Non-pigmented ciliary epithelial cell (primary cell): ENCODE data around the gene LIN37.
"Not testable (repeated sequence)": the region's sequence is repeated elsewhere in the genome, so short reads cannot be mapped to it uniquely, and the experiment has no call there.

Experiments used
- DNase-seq: peaks from one replicate; pipeline ENCODE4 v3.0.0-alpha.2; 2010; ENCODE audit warnings: low read depth

Gene LIN37

DNA sequence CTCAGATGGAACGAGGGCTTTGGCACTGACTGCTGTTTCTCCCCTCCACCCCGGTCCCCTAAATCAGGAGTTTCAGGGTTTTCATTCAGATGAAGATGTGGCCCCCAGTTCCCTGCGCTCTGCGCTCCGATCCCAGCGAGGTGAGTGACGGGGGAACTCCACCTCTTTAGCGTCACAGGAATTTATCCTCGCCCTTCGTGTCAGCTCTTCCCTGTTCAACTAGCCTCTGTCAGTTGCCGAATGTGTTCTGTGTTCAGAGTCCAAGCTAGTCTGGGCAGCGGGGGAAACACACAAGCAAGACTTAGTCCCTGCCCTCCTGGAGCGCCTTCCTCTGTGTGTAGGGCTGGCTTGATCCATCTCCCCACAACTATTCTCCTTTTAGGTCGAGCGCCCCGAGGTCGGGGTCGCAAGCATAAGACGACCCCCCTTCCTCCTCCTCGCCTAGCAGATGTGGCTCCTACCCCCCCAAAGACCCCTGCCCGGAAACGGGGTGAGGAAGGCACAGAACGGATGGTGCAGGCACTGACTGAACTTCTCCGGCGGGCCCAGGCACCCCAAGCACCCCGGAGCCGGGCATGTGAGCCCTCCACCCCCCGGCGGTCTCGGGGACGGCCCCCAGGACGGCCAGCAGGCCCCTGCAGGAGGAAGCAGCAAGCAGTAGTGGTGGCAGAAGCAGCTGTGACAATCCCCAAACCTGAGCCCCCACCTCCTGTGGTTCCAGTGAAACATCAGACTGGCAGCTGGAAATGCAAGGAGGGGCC lies 28.8 kb upstream of the LIN37 start:
- DNase-seq = no peak

DNA sequence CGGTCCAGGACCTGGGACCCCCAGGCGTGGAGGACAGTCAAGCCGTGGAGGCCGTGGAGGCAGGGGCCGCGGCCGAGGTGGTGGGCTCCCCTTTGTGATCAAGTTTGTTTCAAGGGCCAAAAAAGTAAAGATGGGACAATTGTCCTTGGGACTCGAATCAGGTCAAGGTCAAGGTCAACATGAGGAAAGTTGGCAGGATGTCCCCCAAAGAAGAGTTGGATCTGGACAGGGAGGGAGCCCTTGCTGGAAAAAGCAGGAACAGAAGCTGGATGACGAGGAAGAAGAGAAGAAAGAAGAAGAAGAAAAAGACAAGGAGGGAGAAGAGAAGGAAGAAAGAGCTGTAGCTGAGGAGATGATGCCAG lies 28.2 kb upstream of the LIN37 start:
- no peak for DNase-seq

DNA sequence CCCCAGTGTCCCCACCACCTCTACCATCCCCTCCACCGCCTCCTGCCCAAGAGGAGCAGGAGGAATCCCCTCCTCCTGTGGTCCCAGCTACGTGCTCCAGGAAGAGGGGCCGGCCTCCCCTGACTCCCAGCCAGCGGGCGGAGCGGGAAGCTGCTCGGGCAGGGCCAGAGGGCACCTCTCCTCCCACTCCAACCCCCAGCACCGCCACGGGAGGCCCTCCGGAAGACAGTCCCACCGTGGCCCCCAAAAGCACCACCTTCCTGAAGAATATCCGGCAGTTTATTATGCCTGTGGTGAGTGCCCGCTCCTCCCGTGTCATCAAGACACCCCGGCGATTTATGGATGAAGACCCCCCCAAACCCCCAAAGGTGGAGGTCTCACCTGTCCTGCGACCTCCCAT lies 27.7 kb upstream of the LIN37 start:
- no peak for DNase-seq

DNA sequence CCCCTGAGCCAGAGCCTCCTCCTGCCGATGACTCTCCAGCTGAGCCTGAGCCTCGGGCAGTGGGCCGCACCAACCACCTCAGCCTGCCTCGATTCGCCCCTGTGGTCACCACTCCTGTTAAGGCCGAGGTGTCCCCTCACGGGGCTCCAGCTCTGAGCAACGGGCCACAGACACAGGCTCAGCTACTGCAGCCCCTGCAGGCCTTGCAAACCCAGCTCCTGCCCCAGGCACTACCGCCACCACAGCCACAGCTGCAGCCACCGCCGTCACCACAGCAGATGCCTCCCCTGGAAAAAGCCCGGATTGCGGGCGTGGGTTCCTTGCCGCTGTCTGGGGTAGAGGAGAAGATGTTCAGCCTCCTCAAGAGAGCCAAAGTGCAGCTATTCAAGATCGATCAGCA lies 27.0 kb upstream of the LIN37 start:
- DNase-seq = no peak

DNA sequence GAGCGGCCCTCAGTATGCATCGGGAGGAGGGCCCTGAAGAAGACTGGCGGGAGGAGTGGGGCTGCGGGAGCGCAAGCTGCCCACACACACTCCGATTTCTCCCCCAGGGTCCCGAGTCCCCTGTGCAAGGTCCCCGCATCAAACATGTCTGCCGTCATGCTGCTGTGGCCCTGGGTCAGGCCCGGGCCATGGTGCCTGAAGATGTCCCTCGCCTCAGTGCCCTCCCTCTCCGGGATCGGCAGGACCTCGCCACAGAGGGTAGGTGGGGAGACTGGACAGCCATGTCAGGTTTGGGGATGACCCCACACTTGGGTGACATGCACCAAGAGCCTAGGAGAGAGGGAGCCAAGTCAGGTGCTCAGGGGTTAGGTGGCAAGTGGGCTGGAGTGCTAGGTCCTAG lies 25.9 kb upstream of the LIN37 start:
- DNase-seq = no peak

DNA sequence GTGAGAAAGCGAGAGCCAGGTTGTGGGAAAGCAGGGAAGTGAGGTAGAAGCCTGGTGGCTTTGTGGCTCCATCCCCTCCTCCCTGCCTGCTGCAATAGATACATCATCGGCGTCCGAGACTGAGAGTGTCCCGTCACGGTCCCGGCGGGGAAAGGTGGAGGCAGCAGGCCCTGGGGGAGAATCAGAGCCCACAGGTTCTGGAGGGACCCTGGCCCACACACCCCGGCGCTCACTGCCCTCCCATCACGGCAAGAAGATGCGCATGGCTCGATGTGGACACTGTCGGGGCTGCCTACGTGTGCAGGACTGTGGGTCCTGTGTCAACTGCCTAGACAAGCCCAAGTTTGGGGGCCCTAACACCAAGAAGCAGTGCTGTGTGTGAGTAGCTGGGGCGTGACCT lies 25.5 kb upstream of the LIN37 start:
- no peak for DNase-seq

DNA sequence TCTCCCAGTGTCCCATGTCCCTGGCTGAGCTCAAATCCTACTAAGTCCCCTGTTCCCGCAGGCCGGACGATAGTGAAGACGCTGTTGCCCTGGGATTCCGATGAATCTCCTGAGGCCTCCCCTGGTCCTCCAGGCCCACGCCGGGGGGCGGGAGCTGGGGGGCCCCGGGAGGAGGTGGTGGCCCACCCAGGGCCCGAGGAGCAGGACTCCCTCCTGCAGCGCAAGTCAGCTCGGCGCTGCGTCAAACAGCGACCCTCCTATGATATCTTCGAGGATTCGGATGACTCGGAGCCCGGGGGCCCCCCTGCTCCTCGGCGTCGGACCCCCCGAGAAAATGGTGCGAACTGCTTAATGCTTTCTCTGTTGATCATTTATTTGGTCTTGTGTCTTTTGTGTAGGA lies 24.7 kb upstream of the LIN37 start:
- DNase-seq = no peak

DNA sequence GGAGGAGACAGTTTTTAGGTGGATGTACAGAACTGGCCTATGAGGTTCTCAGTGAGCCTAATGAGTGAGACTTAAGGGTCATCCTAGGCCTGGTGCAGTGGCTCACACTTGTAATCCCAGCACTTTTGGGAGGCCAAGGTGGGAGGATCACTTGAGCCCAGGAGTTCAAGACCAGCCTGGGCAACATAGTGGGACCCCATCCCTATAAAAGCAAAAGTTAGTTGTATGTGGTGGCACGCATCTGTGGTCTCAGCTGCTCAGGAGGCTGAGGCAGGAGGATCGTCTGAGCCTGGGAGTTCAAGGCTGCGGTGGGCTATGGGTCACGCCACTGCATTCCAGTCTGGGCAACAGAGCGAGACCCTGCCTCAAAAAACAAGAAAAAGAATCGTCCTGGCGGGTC lies 24.2 kb upstream of the LIN37 start:
- DNase-seq = not testable (repeated sequence)

DNA sequence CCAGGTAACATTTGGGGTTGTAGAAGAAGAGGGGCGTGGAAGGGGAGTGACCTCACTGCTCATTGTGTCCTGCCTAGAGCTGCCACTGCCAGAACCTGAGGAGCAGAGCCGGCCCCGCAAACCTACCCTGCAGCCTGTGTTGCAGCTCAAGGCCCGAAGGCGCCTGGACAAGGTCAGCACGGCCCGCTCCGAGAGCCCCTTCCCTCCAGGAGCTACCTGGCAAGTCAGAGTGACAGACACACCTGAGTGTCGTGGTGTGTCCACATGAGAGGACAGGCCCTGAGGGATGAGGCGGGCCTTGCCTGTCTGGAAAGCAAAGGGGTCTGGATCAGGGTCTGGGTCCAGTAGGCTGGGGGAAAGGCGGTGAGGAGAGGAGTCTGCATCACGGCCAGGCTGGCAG lies 23.8 kb upstream of the LIN37 start:
- no peak for DNase-seq

DNA sequence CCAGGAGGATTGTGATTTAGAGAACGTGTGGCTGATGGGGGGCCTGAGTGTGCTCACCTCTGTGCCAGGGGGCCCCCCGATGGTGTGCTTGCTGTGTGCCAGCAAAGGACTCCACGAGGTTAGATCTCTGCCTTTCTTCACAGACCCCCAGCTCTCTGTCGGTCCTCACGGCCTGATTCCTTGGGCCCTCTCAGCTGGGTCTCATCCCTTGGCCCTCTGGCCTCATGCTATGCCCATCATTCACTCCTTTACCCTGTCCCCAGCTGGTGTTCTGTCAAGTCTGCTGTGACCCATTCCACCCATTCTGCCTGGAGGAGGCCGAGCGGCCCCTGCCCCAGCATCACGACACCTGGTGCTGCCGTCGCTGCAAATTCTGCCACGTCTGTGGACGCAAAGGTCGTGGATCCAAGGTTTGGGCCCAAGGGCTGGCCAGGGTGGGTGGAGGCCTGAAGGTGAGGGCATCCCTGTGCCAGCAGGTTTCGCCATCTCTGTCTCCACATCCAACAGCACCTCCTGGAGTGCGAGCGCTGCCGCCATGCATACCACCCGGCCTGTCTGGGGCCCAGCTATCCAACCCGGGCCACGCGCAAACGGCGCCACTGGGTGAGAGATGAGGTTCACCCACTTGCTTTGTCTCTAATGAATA lies 23.0 kb upstream of the LIN37 start:
- no peak for DNase-seq

DNA sequence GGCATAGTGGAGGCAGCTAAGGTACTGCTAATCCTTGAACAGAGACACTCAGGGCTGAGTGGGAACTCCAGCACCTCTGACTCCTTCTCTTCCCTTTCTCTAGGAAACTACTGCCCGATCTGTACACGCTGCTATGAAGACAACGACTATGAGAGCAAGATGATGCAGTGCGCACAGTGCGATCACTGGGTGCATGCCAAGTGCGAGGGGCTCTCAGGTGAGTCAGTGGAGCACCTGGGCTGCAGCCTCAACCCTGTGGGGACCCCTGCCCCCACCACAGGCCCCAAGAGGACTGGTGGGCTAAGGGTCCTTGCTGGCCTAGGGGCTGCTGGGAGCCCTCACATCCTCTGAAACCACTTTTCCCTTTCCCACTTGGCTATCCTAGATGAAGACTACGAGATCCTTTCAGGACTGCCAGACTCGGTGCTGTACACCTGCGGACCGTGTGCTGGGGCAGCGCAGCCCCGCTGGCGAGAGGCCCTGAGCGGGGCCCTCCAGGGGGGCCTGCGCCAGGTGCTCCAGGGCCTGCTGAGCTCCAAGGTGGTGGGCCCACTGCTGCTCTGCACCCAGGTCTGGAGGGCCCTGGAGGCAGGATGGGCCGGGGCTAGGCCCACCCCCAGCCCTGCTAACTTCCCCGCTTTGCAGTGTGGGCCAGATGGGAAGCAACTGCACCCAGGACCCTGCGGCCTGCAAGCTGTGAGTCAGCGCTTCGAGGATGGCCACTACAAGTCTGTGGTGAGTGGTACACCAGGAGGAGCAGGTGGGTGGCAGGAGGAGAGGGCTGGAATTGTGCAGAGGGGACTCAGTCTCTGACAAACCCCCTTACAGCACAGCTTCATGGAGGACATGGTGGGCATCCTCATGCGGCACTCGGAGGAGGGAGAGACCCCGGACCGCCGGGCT lies 21.1 kb upstream of the LIN37 start:
- no peak for DNase-seq

DNA sequence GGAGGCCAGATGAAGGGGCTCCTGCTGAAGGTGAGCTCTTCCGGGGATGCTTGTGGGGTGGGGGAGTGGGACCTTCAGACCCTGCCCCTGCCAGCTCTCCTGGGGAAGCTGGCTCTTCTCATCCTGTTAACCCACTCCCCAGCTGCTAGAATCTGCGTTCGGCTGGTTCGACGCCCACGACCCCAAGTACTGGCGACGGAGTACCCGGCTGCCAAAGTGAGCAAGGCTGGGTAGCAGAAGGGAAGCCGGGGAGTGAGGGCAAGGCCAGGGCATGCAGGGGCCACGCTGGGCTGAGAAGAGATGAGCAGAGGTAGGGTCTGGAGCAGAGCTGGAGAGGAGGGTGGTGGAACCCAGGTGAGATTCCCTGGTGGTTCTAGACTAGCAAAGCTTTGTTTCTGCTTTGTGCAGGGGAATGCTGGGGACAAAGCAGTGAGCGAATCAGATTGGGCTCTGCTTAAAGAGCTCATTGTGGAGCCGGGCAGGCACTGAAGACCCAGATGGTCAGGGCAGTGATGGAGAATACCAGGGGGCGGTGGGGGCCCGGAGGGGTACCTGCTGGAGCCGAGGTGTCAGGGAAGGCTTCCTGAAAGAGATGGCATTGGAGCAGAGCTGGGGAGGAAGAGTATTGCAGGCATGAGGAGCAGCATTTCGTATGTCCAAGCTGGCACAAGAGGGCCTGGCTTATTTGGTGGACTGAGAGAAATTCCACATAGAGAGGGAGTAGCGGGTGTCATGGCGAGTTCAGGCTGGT lies 20.2 kb upstream of the LIN37 start:
- no peak for DNase-seq

DNA sequence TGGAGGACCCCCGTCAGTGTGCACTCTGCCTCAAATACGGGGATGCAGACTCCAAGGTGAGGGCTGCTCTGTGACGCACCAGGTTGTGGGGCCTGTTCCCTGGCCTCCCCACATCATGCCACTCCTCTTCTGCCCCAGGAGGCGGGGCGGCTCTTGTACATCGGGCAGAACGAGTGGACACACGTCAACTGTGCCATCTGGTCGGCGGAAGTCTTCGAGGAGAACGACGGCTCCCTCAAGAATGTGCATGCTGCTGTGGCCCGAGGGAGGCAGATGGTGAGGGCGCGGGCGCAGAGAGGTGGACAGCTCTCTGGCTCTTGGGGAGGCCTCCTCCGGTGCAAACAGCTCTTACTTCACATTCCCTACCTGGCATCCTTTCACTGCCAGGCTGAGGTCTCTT lies 19.4 kb upstream of the LIN37 start:
- DNase-seq = no peak

DNA sequence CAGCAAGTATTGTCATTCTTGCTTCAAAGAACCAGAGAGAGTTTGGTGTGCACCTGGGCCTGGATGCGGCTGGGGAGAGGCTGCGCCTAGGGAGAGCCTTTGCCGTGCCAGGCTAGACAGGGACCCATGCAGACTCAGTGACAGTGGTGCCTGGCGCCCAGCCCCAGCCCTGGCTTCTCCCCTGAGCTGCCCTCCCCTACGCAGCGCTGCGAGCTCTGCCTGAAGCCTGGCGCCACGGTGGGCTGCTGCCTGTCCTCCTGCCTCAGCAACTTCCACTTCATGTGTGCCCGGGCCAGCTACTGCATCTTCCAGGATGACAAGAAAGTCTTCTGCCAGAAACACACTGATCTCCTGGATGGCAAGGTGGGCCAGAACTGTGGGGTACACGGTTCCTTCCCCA lies 18.6 kb upstream of the LIN37 start:
- no peak for DNase-seq

DNA sequence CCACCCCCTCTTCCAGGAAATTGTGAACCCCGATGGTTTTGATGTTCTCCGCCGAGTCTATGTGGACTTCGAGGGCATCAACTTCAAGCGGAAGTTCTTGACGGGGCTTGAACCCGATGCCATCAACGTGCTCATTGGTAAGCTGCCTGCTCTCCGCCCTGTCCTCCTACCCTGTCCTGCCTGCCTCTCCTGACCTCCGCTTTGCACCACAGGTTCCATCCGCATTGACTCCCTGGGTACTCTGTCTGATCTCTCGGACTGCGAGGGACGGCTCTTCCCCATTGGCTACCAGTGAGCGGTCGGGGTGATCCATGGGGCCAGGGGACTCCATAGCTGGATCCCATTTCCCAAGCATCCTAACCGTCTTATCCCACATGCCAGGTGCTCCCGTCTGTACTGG lies 18.1 kb upstream of the LIN37 start:
- no peak for DNase-seq

DNA sequence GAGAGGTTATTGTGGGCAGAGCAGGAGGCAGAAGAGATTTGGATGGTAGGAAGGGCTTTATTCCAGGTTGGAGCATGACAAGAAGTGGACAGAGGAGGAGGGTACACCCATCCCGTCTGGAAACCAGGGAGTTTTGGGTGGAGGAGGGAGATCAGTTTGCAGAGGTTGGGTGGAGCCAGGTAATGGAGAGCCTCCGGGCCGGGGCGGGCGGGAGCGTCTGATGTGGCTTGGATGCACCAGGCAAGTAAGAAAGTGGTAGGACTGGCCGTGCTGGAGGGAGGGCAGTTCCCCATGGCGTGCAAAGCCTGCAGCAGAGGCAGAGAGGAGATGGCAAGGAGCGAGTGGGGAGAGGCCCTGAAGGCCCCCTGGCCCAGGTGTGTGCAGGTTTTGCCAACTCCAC lies 17.0 kb upstream of the LIN37 start:
- no peak for DNase-seq

DNA sequence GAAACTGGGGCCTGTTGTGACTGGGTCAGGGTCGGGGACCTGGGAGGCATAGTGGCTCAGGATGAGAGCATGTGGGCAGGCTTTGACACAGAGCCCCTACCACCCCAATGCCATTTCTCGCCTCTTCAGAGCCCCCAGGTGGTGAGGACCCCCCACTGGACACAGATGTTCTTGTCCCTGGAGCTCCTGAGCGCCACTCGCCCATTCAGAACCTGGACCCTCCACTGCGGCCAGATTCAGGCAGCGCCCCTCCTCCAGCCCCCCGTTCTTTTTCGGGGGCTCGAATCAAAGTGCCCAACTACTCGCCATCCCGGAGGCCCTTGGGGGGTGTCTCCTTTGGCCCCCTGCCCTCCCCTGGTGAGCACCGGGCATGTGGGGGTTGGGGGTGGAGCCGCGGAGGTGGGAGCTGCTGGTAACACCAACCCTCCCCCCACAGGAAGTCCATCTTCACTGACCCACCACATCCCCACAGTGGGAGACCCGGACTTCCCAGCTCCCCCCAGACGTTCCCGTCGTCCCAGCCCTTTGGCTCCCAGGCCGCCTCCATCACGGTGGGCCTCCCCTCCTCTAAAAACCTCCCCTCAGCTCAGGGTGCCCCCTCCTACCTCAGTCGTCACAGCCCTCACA lies 16.5 kb upstream of the LIN37 start:
- DNase-seq = no peak

DNA sequence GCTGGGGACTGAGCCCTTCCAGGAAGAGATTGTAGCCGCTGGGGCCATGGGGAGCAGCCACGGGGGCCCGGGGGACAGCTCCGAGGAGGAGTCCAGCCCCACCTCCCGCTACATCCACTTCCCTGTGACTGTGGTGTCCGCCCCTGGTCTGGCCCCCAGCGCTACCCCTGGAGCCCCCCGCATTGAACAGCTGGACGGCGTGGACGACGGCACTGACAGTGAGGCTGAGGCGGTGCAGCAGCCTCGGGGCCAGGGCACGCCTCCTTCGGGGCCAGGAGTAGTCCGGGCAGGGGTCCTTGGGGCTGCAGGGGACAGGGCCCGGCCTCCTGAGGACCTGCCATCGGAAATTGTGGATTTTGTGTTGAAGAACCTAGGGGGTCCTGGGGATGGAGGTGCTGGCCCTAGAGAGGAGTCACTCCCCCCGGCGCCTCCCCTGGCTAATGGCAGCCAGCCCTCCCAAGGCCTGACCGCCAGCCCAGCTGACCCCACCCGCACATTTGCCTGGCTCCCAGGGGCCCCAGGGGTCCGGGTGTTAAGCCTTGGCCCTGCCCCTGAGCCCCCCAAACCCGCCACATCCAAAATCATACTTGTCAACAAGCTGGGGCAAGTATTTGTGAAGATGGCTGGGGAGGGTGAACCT lies 15.7 kb upstream of the LIN37 start:
- DNase-seq = no peak

DNA sequence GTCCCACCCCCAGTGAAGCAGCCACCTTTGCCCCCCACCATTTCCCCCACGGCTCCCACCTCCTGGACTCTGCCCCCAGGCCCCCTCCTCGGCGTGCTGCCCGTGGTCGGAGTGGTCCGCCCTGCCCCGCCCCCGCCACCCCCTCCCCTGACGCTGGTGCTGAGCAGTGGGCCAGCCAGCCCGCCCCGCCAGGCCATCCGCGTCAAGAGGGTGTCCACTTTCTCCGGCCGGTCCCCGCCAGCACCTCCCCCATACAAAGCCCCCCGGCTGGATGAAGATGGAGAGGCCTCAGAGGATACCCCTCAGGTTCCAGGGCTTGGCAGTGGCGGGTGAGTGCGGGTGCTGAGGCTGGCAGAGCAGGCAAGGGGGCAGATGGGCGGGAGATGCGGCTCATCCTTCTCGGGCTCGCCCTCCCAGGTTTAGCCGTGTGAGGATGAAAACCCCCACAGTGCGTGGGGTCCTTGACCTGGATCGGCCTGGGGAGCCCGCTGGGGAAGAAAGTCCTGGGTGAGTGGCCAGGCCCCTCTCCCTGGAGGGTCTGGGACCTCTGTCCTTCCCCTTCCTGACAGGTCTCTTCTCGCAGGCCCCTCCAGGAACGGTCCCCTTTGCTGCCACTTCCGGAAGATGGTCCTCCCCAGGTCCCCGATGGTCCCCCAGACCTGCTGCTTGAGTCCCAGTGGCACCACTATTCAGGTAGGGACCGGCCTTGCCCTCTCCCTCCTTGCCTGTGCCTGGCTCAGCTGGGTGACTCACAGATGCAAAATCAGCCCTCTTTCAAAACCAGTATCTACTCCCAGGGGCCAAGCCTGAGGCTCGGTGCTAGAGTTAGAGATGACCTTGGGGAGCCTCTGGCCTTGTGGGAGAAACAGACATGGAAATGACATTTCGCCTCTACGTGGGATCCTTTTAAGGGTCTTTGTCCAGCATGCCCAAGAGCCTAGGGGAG lies 14.9 kb upstream of the LIN37 start:
- DNase-seq = no peak

DNA sequence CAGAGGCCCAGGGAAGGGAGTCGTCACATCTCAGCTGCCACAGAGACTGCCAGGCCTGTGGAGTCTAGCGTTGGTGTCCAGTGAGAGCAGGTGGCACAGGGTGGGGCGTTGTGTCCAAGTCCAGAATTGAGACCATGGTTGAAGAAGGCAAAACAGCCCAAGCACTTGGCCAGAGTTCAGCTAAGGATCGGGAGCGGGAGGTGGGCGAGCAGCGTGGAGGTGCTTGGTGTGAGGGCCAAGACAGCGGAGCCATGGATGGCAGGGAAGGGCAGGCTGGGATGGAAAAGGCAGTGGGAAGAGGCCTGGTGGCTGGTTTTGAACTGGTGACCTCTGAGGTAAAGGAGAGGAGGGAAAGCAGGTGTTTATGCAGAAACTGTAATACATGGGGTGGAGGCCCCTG lies 14.1 kb upstream of the LIN37 start:
- DNase-seq = no peak
